ENCODE data around the gene COA8. TPM values are rescaled to one million over a fixed set of nuclear protein-coding genes. Genes with fewer than 3 reads are reported as not detected.

Gene COA8
- total RNA-seq, 4 donors from 2014 or later = 26.8 to 46.1 (median 37.6) TPM

- Histone ChIP-seq H3K27me3 (peaks cover 0 to 2% (median 0%) of the 10 kb centered on the region in 4 donors), H3K4me1 (peaks cover 72 to 100% (median 98%) of the 10 kb centered on the region in 4 donors), H3K36me3 (no peaks in the 10 kb centered on the region), H3K4me3 (no peak overlapping the region), H3K27ac (replicated peaks in 1 of 4) (peak overlapping the region; percentile 93 to 97 (median 94)), H3K9me3 (no peaks in the 10 kb centered on the region)
- DNase-seq (ENCODE audit: extremely low spot score) = no peak
- WGBS = 69% methylated on average over 22 of the region's 27 CpGs
- intact Hi-C loops (cut with DNase I) = loop anchor here (1.0 kb wide), 1 partner anchor 28 kb away; no protein-coding TSS in a partner anchor
- TF ChIP-seq POLR2A (IDR thresholded peaks at IDR 0.05; ENCODE audit: low read depth) (no peak), EP300 (IDR thresholded peaks at IDR 0.05) (no peak), CTCF (IDR thresholded peaks at IDR 0.05) (no peak), POLR2AphosphoS5 (IDR thresholded peaks at IDR 0.05) (no peak)
These were observed 16.7 kb upstream of the COA8 start for GRCh38 chr14:103545915-103546651.

- Histone ChIP-seq H3K27ac (replicated peaks in 1 of 4) (peak overlapping the region; percentile 93 to 97 (median 94)), H3K36me3 (no peaks in the 10 kb centered on the region), H3K4me1 (peaks cover 72 to 100% (median 98%) of the 10 kb centered on the region in 4 donors), H3K4me3 (no peak overlapping the region), H3K27me3 (peaks cover 0 to 2% (median 0%) of the 10 kb centered on the region in 4 donors), H3K9me3 (no peaks in the 10 kb centered on the region)
- DNase-seq (ENCODE audit: extremely low spot score) = no peak
- no peak for TF ChIP-seq POLR2A (IDR thresholded peaks at IDR 0.05; ENCODE audit: low read depth)
- TF ChIP-seq CTCF (IDR thresholded peaks at IDR 0.05) = peak; percentile 85 to 92 (median 91)
- TF ChIP-seq EP300 (IDR thresholded peaks at IDR 0.05) = no peak
- TF ChIP-seq POLR2AphosphoS5 (IDR thresholded peaks at IDR 0.05) = peak; percentile 44 to 58
- intact Hi-C loops (cut with DNase I) = loop anchor here (1.0 kb wide), 1 partner anchor 29 kb away; no protein-coding TSS in a partner anchor
- 20% methylated on average over 1 of the region's 21 CpGs for WGBS
These were observed 15.9 kb upstream of the COA8 start for GRCh38 chr14:103546652-103547454.

- Histone ChIP-seq H3K9me3 (no peaks in the 10 kb centered on the region), H3K27me3 (peaks cover 0 to 2% (median 0%) of the 10 kb centered on the region in 4 donors), H3K4me1 (peaks cover 69 to 100% (median 98%) of the 10 kb centered on the region in 4 donors), H3K27ac (replicated peaks in 1 of 4) (peak overlapping the region in 3 of 4 donors; percentile 22 to 98 (median 97)), H3K36me3 (no peaks in the 10 kb centered on the region), H3K4me3 (no peak overlapping the region)
- no peak for DNase-seq (ENCODE audit: extremely low spot score)
- WGBS = 84% methylated on average over 9 of the region's 11 CpGs
- intact Hi-C loops (cut with DNase I) = no loop called here
- TF ChIP-seq POLR2A (IDR thresholded peaks at IDR 0.05; ENCODE audit: low read depth) (no peak), EP300 (IDR thresholded peaks at IDR 0.05) (no peak), CTCF (IDR thresholded peaks at IDR 0.05) (no peak), POLR2AphosphoS5 (IDR thresholded peaks at IDR 0.05) (no peak)
These were observed 15.3 kb upstream of the COA8 start for GRCh38 chr14:103547455-103547940.

- Histone ChIP-seq H3K4me1 (peaks cover 69 to 100% (median 98%) of the 10 kb centered on the region in 4 donors), H3K27me3 (peaks cover 0 to 2% (median 0%) of the 10 kb centered on the region in 4 donors), H3K36me3 (no peaks in the 10 kb centered on the region), H3K4me3 (no peak overlapping the region), H3K9me3 (no peaks in the 10 kb centered on the region), H3K27ac (replicated peaks in 1 of 4) (peak overlapping the region; percentile 94 to 98 (median 96))
- intact Hi-C loops (cut with DNase I) = no loop called here
- WGBS = 84% methylated on average over 15 of the region's 18 CpGs
- no peak for TF ChIP-seq POLR2A (IDR thresholded peaks at IDR 0.05; ENCODE audit: low read depth)
- no peak for TF ChIP-seq CTCF (IDR thresholded peaks at IDR 0.05)
- no peak for TF ChIP-seq EP300 (IDR thresholded peaks at IDR 0.05)
- no peak for TF ChIP-seq POLR2AphosphoS5 (IDR thresholded peaks at IDR 0.05)
- no peak for DNase-seq (ENCODE audit: extremely low spot score)
These were observed 14.8 kb upstream of the COA8 start for GRCh38 chr14:103547941-103548462.
